K562 (cell line): Measurements from ENCODE around the gene SKAP1. TPM values are rescaled to one million over a fixed set of nuclear protein-coding genes. Genes with fewer than 3 reads are reported as not detected.

Experiments
- ASH1L ChIP-seq: fragments of 450-650 bp; IDR thresholded peaks from 2 replicates; pipeline ENCODE4 v1.6.1; 2018; ENCODE audit warnings: borderline replicate concordance, mild to moderate bottlenecking, low read depth; ENCODE audit not compliant: partially characterized antibody
- FUS ChIP-seq: fragments of 200-400 bp; formaldehyde crosslinking; optimal IDR thresholded peaks from 2 replicates; pipeline ENCODE3; 2017; ENCODE audit warnings: low read depth, low read length
- GATA2 ChIP-seq: sonication (generic); formaldehyde crosslinking; IDR thresholded peaks from 2 replicates; pipeline ENCODE4 v1.4.0; 2020; ENCODE audit warnings: mild to moderate bottlenecking, missing genetic modification reagents
- HDAC6 ChIP-seq: IDR thresholded peaks from 2 replicates; pipeline ENCODE4 v1.6.1; 2012; ENCODE audit warnings: low read depth, mild to moderate bottlenecking, control low read depth, inconsistent platforms, low read length, moderate library complexity
- MGA ChIP-seq: fragments of 450-650 bp; IDR thresholded peaks from 2 replicates; pipeline ENCODE4 v1.6.1; 2016; ENCODE audit warnings: mild to moderate bottlenecking, moderate library complexity
- POLR2AphosphoS5 ChIP-seq: IDR thresholded peaks from 2 replicates; pipeline ENCODE4 v1.6.1; 2011; ENCODE audit warnings: mild to moderate bottlenecking, low read depth, low read length, moderate library complexity; ENCODE audit not compliant: control insufficient read depth, insufficient read depth
- RFX1 ChIP-seq: fragments of 450-650 bp; IDR thresholded peaks from 2 replicates; pipeline ENCODE4 v1.6.1; 2016; ENCODE audit warnings: mild to moderate bottlenecking, moderate library complexity
- SETDB1 ChIP-seq: IDR thresholded peaks from one replicate; pipeline ENCODE4 v1.6.1; 2012; ENCODE audit warnings: low read length, control low read depth, inconsistent platforms
- WHSC1 ChIP-seq: IDR thresholded peaks from one replicate; pipeline ENCODE4 v1.6.1; 2012; ENCODE audit warnings: low read length, control low read depth, inconsistent platforms
- ZNF316 ChIP-seq: fragments of 450-650 bp; IDR thresholded peaks from 2 replicates; pipeline ENCODE4 v1.6.1; 2016
- polyA plus RNA-seq, 8 experiments: library from polyadenylated mRNA; depleted of rRNA in 4 of 8; stranded (reverse) in 5 of 8; unstranded in 3 of 8; fragments of >200 nt; fragmentation: Nextera tagmentation in 2 of 8; fragmentation: Illumina TruSeq in 1 of 8; extraction: Ambion mirVana in 2 of 8; extraction: Trizol in 1 of 8; gene quantifications; 2 replicates each; pipeline versions ENCODE4 v1.2.1 to v1.2.3, GENCODE V29; 2011 to 2014; ENCODE audit warnings: inconsistent platforms in 1 of 8, missing spikeins in 1 of 8
- total RNA-seq, 7 experiments: library from RNA; depleted of rRNA in 6 of 7; stranded (reverse); fragments of >200 nt in 6 of 7; fragmentation: Illumina TruSeq in 2 of 7; extraction: Trizol in 2 of 7; gene quantifications; 2 replicates each; pipeline versions ENCODE4 v1.2.1 to v1.2.3, GENCODE V29; 2011 to 2021; ENCODE audit warnings: low replicate concordance in 1 of 7
- TF ChIP-seq, protein P1 (sequence below): fragments of 250-450 bp; sonication (Bioruptor Pico); IDR thresholded peaks from 2 replicates; pipeline ENCODE4 v1.4.0; 2020

Gene SKAP1
- total and polyA plus RNA-seq, 9 of the 15 experiments (the other 6 are each of a cell fraction or from before 2014, with no cell fraction given): 0.06 to 0.80 (median 0.10) TPM; not detected in 4

DNA sequence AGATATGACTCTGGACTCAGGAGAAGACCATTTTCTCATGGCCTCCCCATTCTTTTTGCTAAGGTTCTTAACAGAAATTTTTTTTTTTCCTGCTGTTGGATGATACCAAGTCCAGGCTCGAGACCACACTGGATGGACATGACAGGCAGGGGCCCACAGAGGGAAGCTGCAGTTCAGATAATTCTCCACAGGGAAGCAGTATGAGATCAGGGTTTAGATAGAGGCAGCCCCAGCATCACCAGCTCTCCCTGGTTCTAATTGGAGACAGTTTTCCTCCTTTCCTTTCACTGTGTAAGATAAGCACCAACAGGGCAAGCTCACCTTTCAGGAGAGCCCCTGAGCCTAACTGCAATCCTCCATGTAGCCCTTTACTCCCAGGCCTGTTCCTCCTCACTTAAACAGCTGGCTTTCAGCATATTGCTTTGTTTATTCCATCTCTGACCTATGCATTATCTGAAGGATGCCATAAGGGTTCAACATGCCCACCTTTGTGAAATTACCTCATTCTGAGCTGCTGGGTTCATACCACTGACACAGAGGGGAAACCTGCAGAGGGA lies 214.4 kb downstream of the SKAP1 start (continued):
- no peak for TF ChIP-seq POLR2AphosphoS5
- TF ChIP-seq, protein P1, sequence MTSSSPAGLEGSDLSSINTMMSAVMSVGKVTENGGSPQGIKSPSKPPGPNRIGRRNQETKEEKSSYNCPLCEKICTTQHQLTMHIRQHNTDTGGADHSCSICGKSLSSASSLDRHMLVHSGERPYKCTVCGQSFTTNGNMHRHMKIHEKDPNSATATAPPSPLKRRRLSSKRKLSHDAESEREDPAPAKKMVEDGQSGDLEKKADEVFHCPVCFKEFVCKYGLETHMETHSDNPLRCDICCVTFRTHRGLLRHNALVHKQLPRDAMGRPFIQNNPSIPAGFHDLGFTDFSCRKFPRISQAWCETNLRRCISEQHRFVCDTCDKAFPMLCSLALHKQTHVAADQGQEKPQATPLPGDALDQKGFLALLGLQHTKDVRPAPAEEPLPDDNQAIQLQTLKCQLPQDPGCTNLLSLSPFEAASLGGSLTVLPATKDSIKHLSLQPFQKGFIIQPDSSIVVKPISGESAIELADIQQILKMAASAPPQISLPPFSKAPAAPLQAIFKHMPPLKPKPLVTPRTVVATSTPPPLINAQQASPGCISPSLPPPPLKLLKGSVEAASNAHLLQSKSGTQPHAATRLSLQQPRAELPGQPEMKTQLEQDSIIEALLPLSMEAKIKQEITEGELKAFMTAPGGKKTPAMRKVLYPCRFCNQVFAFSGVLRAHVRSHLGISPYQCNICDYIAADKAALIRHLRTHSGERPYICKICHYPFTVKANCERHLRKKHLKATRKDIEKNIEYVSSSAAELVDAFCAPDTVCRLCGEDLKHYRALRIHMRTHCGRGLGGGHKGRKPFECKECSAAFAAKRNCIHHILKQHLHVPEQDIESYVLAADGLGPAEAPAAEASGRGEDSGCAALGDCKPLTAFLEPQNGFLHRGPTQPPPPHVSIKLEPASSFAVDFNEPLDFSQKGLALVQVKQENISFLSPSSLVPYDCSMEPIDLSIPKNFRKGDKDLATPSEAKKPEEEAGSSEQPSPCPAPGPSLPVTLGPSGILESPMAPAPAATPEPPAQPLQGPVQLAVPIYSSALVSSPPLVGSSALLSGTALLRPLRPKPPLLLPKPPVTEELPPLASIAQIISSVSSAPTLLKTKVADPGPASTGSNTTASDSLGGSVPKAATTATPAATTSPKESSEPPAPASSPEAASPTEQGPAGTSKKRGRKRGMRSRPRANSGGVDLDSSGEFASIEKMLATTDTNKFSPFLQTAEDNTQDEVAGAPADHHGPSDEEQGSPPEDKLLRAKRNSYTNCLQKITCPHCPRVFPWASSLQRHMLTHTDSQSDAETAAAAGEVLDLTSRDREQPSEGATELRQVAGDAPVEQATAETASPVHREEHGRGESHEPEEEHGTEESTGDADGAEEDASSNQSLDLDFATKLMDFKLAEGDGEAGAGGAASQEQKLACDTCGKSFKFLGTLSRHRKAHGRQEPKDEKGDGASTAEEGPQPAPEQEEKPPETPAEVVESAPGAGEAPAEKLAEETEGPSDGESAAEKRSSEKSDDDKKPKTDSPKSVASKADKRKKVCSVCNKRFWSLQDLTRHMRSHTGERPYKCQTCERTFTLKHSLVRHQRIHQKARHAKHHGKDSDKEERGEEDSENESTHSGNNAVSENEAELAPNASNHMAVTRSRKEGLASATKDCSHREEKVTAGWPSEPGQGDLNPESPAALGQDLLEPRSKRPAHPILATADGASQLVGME (CRISPR knock-in tag): no peak
- no peak for TF ChIP-seq RFX1
- TF ChIP-seq SETDB1: no peak
- TF ChIP-seq ZNF316: no peak
- no peak for TF ChIP-seq MGA
- no peak for TF ChIP-seq FUS
- TF ChIP-seq ASH1L: no peak
- no peak for TF ChIP-seq WHSC1
- peak; percentile 17; the same call in 1 of the 2 replicates for TF ChIP-seq GATA2
- no peak for TF ChIP-seq HDAC6
